Activated naive CD4-positive, alpha-beta T cell treated with anti-CD3 and anti-CD28 coated beads, Interleukin-2, amount 50 U/mL, for 24 hours (primary cell): ENCODE results near the gene MPPED1.

ENCODE experiments used
- H3K27ac Mint-ChIP-seq: one replicate; pipeline ENCODE4 v1.8.0; 2021; ENCODE audit warnings: mild to moderate bottlenecking, mixed read lengths
- H3K27me3 Mint-ChIP-seq: one replicate; pipeline ENCODE4 v1.8.0; 2021; ENCODE audit warnings: mixed read lengths
- H3K36me3 Mint-ChIP-seq: one replicate; pipeline ENCODE4 v1.8.0; 2021; ENCODE audit warnings: mixed read lengths
- H3K4me1 Mint-ChIP-seq: one replicate; pipeline ENCODE4 v1.8.0; 2021; ENCODE audit warnings: mixed read lengths
- H3K4me3 Mint-ChIP-seq: one replicate; pipeline ENCODE4 v1.8.0; 2021; ENCODE audit warnings: mild to moderate bottlenecking, mixed read lengths
- H3K9me3 Mint-ChIP-seq: one replicate; pipeline ENCODE4 v1.8.0; 2021; ENCODE audit warnings: mixed read lengths

The MPPED1 gene

GRCh38 chr22:43544289-43544673 lies 132.5 kb downstream of the MPPED1 start:
- H3K27ac Mint-ChIP-seq: no peak overlapping the region
- H3K36me3 Mint-ChIP-seq: no peaks in the 10 kb centered on the region
- H3K4me1 Mint-ChIP-seq: no peaks in the 10 kb centered on the region
- H3K27me3 Mint-ChIP-seq: peaks cover 1% of the 10 kb centered on the region
- H3K9me3 Mint-ChIP-seq: no peaks in the 10 kb centered on the region
- no peak overlapping the region for H3K4me3 Mint-ChIP-seq

- Mint-ChIP-seq H3K36me3 (no peaks in the 10 kb centered on the region), H3K9me3 (no peaks in the 10 kb centered on the region), H3K27me3 (peaks cover 1% of the 10 kb centered on the region), H3K4me3 (no peak overlapping the region), H3K4me1 (no peaks in the 10 kb centered on the region), H3K27ac (no peak overlapping the region)
Measured at GRCh38 chr22:43546186-43546585, 134.4 kb downstream of the MPPED1 start.

GRCh38 chr22:43550024-43550620 lies 138.3 kb downstream of the MPPED1 start:
- Mint-ChIP-seq H3K27me3 (peaks cover 3% of the 10 kb centered on the region), H3K36me3 (no peaks in the 10 kb centered on the region), H3K4me1 (no peaks in the 10 kb centered on the region), H3K9me3 (no peaks in the 10 kb centered on the region), H3K27ac (no peak overlapping the region), H3K4me3 (no peak overlapping the region)

- H3K4me3 Mint-ChIP-seq: no peak overlapping the region
- H3K27me3 Mint-ChIP-seq: peaks cover 3% of the 10 kb centered on the region
- no peaks in the 10 kb centered on the region for H3K4me1 Mint-ChIP-seq
- no peak overlapping the region for H3K27ac Mint-ChIP-seq
- H3K9me3 Mint-ChIP-seq: no peaks in the 10 kb centered on the region
- no peaks in the 10 kb centered on the region for H3K36me3 Mint-ChIP-seq
Measured at GRCh38 chr22:43550672-43551071, 138.9 kb downstream of the MPPED1 start.

GRCh38 chr22:43553451-43554258 lies 141.8 kb downstream of the MPPED1 start:
- no peaks in the 10 kb centered on the region for H3K36me3 Mint-ChIP-seq
- H3K9me3 Mint-ChIP-seq: no peaks in the 10 kb centered on the region
- no peak overlapping the region for H3K27ac Mint-ChIP-seq
- H3K4me3 Mint-ChIP-seq: no peak overlapping the region
- peaks cover 4% of the 10 kb centered on the region for H3K27me3 Mint-ChIP-seq
- no peaks in the 10 kb centered on the region for H3K4me1 Mint-ChIP-seq

GRCh38 chr22:43554259-43554636 lies 142.4 kb downstream of the MPPED1 start:
- H3K4me1 Mint-ChIP-seq: no peaks in the 10 kb centered on the region
- peaks cover 6% of the 10 kb centered on the region for H3K27me3 Mint-ChIP-seq
- H3K4me3 Mint-ChIP-seq: no peak overlapping the region
- no peak overlapping the region for H3K27ac Mint-ChIP-seq
- H3K36me3 Mint-ChIP-seq: no peaks in the 10 kb centered on the region
- H3K9me3 Mint-ChIP-seq: no peaks in the 10 kb centered on the region

GRCh38 chr22:43554694-43555365 lies 143.0 kb downstream of the MPPED1 start:
- peaks cover 6% of the 10 kb centered on the region for H3K27me3 Mint-ChIP-seq
- no peak overlapping the region for H3K4me3 Mint-ChIP-seq
- H3K36me3 Mint-ChIP-seq: no peaks in the 10 kb centered on the region
- H3K27ac Mint-ChIP-seq: no peak overlapping the region
- H3K9me3 Mint-ChIP-seq: no peaks in the 10 kb centered on the region
- H3K4me1 Mint-ChIP-seq: no peaks in the 10 kb centered on the region

GRCh38 chr22:43555561-43556515 lies 144.0 kb downstream of the MPPED1 start:
- H3K27me3 Mint-ChIP-seq: peaks cover 6% of the 10 kb centered on the region
- no peaks in the 10 kb centered on the region for H3K9me3 Mint-ChIP-seq
- no peaks in the 10 kb centered on the region for H3K36me3 Mint-ChIP-seq
- no peaks in the 10 kb centered on the region for H3K4me1 Mint-ChIP-seq
- no peak overlapping the region for H3K4me3 Mint-ChIP-seq
- H3K27ac Mint-ChIP-seq: no peak overlapping the region
